Mucosa of descending colon (tissue), 3 donors: ENCODE results near the gene RTEL1. TPM values are rescaled to one million over a fixed set of nuclear protein-coding genes. Genes with fewer than 3 reads are reported as not detected.

ENCODE experiments used
- ATAC-seq: fragments of 200-7000 bp; cut with Tn5 transposase; one replicate; pipeline ENCODE4 v1.9.1; 2020; ENCODE audit warnings: mild to moderate bottlenecking, moderate library complexity
- DNase-seq, 3 donors: peaks; one replicate each; pipeline ENCODE4 v3.0.0-alpha.2; 2020
- H3K36me3 ChIP-seq: fragments of 200-600 bp; one replicate; pipeline ENCODE4 v1.8.0; 2021; ENCODE audit warnings: low read depth, mild to moderate bottlenecking
- H3K4me1 ChIP-seq: fragments of 200-600 bp; one replicate; pipeline ENCODE4 v1.8.0; 2021; ENCODE audit warnings: low read depth, mild to moderate bottlenecking
- H3K4me3 ChIP-seq: fragments of 200-600 bp; one replicate; pipeline ENCODE4 v1.8.0; 2021; ENCODE audit warnings: mild to moderate bottlenecking
- H3K9me3 ChIP-seq: fragments of 200-600 bp; one replicate; pipeline ENCODE4 v1.8.0; 2021; ENCODE audit warnings: mild to moderate bottlenecking
- intact Hi-C, 2 donors: fragments of 100-400 bp; cut with DNase I in 1 of 2; cut with micrococcal nuclease in 1 of 2; formaldehyde crosslinking; loops; one replicate each; pipeline versions ENCODE4 v1.11.0 to v1.11.1; 2022; cut with DNase I, micrococcal nuclease
- total RNA-seq, 3 donors: library from RNA; stranded (reverse); fragmentation: NEBNext Ultra II Directional in 2 of 3; extraction: Animal tissue kit (Norgen Biotek cat#: 25700) in 2 of 3; gene quantifications; one replicate each; pipeline versions ENCODE4 v1.2.1 to v1.2.4, GENCODE V29; 2021 to 2023
- TF ChIP-seq, protein P1 (sequence below): fragments of 200-600 bp; IDR thresholded peaks from one replicate; pipeline ENCODE4 v1.8.0; 2022; ENCODE audit warnings: antibody characterized with exemption, mild to moderate bottlenecking
- donor health status: DM: no; HTN: no; CAD: no; lungs with moderate emphysema.
- donor health status: DM: no; HTN: no; CAD: no.
- donor health status: DM: no; HTN: yes; CAD: no.

The RTEL1 gene
- total RNA-seq, 3 donors from 2014 or later, result 23.5 to 42.8 (median 34.2) TPM

DNA sequence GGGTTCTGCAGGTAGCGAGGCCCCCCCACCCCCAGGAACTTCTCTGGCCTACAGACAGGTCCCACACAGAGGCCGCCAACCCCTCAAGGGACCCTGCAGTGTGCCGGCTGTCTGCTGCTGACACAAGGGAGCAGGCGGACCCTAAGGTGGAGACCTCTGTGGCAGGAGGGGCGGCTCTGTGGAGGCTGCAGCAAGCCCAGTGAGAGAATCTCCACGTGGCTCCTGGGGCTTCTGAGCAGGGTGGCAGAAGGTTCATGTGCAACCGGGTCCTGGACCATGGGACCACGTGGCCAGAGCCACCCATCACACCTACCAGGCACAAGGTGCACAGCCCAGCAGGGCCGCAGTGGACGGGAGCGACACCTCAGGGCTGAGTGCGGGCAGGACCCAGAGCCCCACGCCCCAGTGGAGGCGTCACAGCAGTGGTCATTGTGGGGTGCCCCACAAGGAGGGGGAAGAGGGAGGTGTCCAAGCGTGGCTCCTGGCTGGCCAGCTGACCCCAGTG is 45.4 kb downstream of the RTEL1 start:
- TF ChIP-seq, protein P1, sequence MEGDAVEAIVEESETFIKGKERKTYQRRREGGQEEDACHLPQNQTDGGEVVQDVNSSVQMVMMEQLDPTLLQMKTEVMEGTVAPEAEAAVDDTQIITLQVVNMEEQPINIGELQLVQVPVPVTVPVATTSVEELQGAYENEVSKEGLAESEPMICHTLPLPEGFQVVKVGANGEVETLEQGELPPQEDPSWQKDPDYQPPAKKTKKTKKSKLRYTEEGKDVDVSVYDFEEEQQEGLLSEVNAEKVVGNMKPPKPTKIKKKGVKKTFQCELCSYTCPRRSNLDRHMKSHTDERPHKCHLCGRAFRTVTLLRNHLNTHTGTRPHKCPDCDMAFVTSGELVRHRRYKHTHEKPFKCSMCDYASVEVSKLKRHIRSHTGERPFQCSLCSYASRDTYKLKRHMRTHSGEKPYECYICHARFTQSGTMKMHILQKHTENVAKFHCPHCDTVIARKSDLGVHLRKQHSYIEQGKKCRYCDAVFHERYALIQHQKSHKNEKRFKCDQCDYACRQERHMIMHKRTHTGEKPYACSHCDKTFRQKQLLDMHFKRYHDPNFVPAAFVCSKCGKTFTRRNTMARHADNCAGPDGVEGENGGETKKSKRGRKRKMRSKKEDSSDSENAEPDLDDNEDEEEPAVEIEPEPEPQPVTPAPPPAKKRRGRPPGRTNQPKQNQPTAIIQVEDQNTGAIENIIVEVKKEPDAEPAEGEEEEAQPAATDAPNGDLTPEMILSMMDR, result no peak
- peaks cover 19% of the 10 kb centered on the region for H3K4me1 ChIP-seq
- intact Hi-C loops, result no loop called here
- H3K36me3 ChIP-seq, result no peaks in the 10 kb centered on the region
- no peaks in the 10 kb centered on the region for H3K9me3 ChIP-seq
- ATAC-seq (no peak), DNase-seq (peak in 1 of 3 donors; percentile 55)
- no peak overlapping the region for H3K4me3 ChIP-seq

DNA sequence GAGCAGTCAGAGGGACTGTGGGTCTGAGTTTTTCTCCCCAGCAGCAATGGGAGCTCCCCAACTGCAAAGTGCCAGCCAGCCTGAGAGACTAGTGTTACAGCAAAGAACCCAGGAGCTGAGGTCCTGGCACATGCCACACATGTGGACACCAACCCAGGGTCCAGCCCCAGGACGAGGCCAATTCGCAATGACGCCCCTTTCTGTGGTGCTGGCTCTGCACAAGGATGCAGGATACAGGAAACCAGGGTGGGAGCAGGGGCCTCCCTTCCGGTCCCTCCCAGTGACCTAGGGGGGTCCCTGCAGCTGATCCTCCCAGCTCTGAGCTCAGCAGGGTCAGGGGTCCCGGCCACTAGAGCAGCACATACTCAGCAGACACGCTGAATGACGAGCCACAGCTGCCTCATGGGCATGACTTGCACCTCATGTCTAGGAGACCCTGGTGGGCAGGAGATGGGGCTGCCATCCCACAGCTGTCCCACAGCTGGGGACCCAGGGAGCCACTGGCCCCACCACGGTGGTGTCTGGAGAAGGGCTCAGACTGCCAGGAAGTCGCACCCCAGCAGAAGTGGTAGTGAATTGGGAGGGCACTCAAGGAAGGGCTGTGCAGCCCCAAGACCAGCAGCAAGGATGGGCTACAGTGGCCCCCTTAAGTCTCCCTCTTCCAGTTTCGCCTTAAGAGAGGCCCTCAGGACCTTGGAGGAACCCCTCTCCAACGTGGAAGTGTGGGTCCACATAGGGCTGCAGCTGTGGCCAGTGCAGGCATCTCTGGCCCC is 46.0 kb downstream of the RTEL1 start:
- Histone ChIP-seq H3K4me1 (peaks cover 20% of the 10 kb centered on the region), H3K4me3 (no peak overlapping the region), H3K36me3 (no peaks in the 10 kb centered on the region), H3K9me3 (no peaks in the 10 kb centered on the region)
- DNase-seq (peak in 1 of 3 donors; percentile 43), ATAC-seq (no peak)
- TF ChIP-seq, protein P1, result no peak
- intact Hi-C loops, result no loop called here

DNA sequence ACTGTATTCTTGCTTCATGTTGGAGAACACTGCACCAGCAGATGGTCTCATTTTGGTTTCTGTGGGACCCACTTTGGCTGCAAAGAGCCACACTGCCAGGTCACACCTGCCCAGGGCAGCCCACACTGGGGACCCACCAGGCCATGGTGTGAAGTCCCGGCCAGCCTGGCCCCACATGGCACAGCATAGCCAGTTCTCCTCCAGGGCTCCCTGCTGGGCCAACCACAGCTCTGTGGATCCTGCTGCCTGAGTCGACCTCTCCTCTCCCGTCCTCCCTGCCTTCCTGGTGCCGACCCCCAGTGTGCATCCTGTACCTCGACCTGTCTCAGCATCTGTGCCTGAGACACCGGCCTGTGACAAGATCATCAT is 46.6 kb downstream of the RTEL1 start:
- no peak for ATAC-seq
- intact Hi-C loops, result no loop called here
- TF ChIP-seq, protein P1, result no peak
- Histone ChIP-seq H3K9me3 (no peaks in the 10 kb centered on the region), H3K4me3 (no peak overlapping the region), H3K36me3 (no peaks in the 10 kb centered on the region), H3K4me1 (peaks cover 18% of the 10 kb centered on the region)
- DNase-seq, result peak in 1 of 3 donors; percentile 47

DNA sequence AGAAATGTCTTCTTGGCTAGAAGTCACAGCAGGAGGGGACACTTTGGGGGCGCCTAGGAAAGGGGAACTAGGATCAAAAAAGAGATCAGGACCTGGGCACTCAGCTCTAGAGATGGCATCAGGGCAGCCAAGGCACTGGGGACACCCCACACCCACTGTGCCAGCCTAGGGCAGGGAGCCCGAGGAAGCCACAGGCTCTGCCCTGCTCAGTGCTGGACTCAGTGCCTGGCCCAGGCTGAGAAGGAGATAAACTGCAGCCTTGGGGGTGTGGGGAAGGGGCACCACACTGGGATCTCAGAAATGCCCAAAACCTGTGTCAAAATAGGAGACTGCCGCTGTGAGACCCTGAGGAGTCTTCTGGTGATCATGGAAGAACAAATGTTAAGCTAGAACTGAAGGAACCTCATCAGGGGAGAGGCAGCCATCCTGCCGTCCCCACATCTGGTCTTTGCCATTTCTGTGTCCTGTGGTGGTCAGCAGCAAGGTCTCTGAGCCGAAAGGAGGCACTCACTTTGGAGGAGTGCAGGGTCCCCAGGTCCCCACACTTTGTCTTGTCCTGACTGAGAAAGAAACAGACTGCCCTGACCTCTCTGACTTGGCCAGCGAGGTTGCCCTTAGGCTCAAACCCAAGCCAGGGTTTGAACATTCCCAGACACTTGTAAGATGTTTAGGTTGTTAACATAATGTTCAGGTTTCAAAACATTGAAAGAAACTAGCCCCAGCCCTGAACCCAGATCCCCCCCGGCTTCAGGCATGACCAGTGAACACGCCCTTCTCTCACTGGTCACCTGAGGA is 47.3 kb downstream of the RTEL1 start:
- intact Hi-C loops, result no loop called here
- Histone ChIP-seq H3K9me3 (no peaks in the 10 kb centered on the region), H3K36me3 (no peaks in the 10 kb centered on the region), H3K4me1 (peaks cover 18% of the 10 kb centered on the region), H3K4me3 (no peak overlapping the region)
- TF ChIP-seq, protein P1, result no peak
- DNase-seq (peak in 1 of 3 donors; percentile 13), ATAC-seq (no peak)

DNA sequence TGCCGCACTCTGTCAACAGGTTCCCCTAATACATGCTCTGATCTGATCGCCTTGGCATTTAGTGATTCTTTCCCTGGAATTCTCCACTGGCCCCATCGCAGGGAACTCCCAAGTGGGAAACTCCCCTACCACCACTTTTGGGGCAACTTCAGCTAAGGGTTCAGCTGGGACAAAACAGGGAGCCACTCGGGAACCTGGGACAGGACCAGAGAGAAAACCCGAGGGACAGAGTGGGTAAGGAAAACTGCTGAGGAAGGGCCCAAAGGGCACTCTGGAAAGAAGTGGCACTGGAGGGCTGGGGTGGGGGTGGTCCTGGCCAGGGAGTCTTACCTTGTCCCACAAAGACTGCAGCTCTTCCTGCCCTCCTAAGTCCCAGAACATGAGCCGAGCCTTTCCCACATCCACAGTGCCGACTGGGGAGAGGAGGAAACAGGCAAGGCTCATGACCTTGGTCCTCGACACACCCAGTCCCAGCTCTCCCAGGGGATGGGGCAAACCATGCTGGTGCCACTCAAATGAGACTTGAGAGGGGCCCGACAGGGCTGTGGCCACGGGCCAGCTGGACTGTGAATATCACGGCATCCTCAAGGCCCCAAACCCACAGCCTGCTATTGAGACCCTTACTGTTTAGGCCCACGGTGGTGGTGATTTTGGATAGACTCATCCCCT is 48.0 kb downstream of the RTEL1 start:
- Histone ChIP-seq H3K4me1 (peaks cover 18% of the 10 kb centered on the region), H3K4me3 (no peak overlapping the region), H3K36me3 (no peaks in the 10 kb centered on the region), H3K9me3 (no peaks in the 10 kb centered on the region)
- intact Hi-C loops, result no loop called here
- TF ChIP-seq, protein P1, result no peak
- peak in 2 of 3 donors; percentile 54 to 62 for DNase-seq
- peak; percentile 25 for ATAC-seq
